ENCODE measurements around the gene ATP5F1D. TPM values are rescaled to one million over a fixed set of nuclear protein-coding genes. Genes with fewer than 3 reads are reported as not detected.

Gene ATP5F1D
- total and polyA plus RNA-seq, 2 of the 13 experiments (the other 11 are each of a cell fraction or from before 2014, with no cell fraction given), result 39.4 to 78.7 TPM

DNA sequence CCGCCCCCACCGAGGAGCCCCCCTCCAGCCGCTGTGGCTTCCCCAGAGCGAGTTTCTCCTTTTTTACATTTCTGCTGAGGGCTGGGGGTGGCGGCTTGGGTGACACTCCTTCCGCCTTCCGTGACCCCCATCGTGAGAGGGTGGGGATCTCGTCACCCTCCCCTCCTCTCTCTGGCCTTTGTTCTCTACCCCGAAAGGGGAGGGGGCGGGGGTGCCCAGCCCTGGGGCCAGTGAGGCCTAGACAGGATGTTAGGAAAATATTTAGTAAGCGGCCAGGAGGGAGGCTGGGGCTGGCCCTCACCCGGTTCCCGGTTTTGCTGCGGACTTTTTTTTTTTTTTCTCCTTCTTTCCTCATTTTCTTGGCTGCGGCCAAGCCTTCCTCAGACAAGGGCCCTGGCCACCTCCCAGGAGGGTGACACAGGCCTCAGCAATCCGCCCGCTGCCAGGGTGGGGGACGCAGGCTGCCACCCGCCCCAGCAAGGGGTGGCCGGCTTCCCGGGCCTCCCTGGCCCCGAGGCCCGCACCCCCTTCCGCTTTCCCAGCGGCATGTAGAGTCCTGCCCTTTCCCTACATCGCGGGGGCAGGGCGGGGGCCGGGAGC, 10.8 kb downstream of the ATP5F1D start (continued):
- TF ChIP-seq ZNF776 (CRISPR knock-in tag; IDR thresholded peaks at IDR 0.05) (no peak), AGO2 (optimal IDR thresholded peaks at IDR 0.05; ENCODE audit: low read depth, low read length) (peak; percentile 57), SRSF1 (optimal IDR thresholded peaks at IDR 0.05; ENCODE audit: low read depth, low read length) (peak; percentile 48), ZNF605 (CRISPR knock-in tag; IDR thresholded peaks at IDR 0.05) (no peak), SOX5 (CRISPR knock-in tag; IDR thresholded peaks at IDR 0.05; ENCODE audit: borderline replicate concordance) (peak; percentile 83), SATB2 (CRISPR knock-in tag; IDR thresholded peaks at IDR 0.05) (no peak), SALL1 (CRISPR knock-in tag; IDR thresholded peaks at IDR 0.05) (peak; percentile 50; the same call in 1 of the 2 replicates), CENPX (CRISPR knock-in tag; IDR thresholded peaks at IDR 0.05) (no peak), MAZ (IDR thresholded peaks at IDR 0.05; ENCODE audit: borderline replicate concordance, low read depth, low read length) (peak; percentile 36; the same call in 1 of the 2 replicates), MAZ (CRISPR knock-in tag; IDR thresholded peaks at IDR 0.05; ENCODE audit: low read depth) (peak; percentile 90), EP300 (IDR thresholded peaks at IDR 0.05; ENCODE audit: low read depth in 2 of 2, low read length in 2 of 2) (peak in 1 of 2 experiments; percentile 60; a peak in 2 of 4 replicates), EP300 (CRISPR knock-in tag; IDR thresholded peaks at IDR 0.05; ENCODE audit: borderline replicate concordance) (no peak), ZBTB42 (CRISPR knock-in tag; IDR thresholded peaks at IDR 0.05) (0 out of 2 replicates have a peak, but pooled peaks have one; percentile 32), NFAT5 (CRISPR knock-in tag; IDR thresholded peaks at IDR 0.05) (no peak), ZFP41 (CRISPR knock-in tag; IDR thresholded peaks at IDR 0.05; ENCODE audit: borderline replicate concordance) (no peak), ATM (IDR thresholded peaks at IDR 0.05; ENCODE audit: borderline replicate concordance) (no peak)
- TF ChIP-seq, protein P1, sequence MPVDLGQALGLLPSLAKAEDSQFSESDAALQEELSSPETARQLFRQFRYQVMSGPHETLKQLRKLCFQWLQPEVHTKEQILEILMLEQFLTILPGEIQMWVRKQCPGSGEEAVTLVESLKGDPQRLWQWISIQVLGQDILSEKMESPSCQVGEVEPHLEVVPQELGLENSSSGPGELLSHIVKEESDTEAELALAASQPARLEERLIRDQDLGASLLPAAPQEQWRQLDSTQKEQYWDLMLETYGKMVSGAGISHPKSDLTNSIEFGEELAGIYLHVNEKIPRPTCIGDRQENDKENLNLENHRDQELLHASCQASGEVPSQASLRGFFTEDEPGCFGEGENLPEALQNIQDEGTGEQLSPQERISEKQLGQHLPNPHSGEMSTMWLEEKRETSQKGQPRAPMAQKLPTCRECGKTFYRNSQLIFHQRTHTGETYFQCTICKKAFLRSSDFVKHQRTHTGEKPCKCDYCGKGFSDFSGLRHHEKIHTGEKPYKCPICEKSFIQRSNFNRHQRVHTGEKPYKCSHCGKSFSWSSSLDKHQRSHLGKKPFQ (CRISPR knock-in tag; IDR thresholded peaks at IDR 0.05; ENCODE audit: insufficient replicate concordance), result peak; percentile 71
- TF ChIP-seq, protein P2, sequence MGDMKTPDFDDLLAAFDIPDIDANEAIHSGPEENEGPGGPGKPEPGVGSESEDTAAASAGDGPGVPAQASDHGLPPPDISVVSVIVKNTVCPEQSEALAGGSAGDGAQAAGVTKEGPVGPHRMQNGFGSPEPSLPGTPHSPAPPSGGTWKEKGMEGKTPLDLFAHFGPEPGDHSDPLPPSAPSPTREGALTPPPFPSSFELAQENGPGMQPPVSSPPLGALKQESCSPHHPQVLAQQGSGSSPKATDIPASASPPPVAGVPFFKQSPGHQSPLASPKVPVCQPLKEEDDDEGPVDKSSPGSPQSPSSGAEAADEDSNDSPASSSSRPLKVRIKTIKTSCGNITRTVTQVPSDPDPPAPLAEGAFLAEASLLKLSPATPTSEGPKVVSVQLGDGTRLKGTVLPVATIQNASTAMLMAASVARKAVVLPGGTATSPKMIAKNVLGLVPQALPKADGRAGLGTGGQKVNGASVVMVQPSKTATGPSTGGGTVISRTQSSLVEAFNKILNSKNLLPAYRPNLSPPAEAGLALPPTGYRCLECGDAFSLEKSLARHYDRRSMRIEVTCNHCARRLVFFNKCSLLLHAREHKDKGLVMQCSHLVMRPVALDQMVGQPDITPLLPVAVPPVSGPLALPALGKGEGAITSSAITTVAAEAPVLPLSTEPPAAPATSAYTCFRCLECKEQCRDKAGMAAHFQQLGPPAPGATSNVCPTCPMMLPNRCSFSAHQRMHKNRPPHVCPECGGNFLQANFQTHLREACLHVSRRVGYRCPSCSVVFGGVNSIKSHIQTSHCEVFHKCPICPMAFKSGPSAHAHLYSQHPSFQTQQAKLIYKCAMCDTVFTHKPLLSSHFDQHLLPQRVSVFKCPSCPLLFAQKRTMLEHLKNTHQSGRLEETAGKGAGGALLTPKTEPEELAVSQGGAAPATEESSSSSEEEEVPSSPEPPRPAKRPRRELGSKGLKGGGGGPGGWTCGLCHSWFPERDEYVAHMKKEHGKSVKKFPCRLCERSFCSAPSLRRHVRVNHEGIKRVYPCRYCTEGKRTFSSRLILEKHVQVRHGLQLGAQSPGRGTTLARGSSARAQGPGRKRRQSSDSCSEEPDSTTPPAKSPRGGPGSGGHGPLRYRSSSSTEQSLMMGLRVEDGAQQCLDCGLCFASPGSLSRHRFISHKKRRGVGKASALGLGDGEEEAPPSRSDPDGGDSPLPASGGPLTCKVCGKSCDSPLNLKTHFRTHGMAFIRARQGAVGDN (CRISPR knock-in tag; IDR thresholded peaks at IDR 0.05), result peak; percentile 8; the same call in 1 of the 2 replicates

Data from HepG2 (cell line).